Osteocyte (in vitro differentiated cells): ENCODE measurements around the gene TCTN3. TPM values are rescaled to one million over a fixed set of nuclear protein-coding genes. Genes with fewer than 3 reads are reported as not detected.

ENCODE experiments used
- DNase-seq: peaks from one replicate; pipeline ENCODE4 v3.0.0; 2021; ENCODE audit warnings: mixed read lengths; ENCODE audit not compliant: unreplicated experiment; ENCODE audit errors: extremely low spot score
- H3K27ac Mint-ChIP-seq: one replicate; pipeline ENCODE4 v1.8.0; 2021; ENCODE audit warnings: mild to moderate bottlenecking, mixed read lengths; ENCODE audit not compliant: unreplicated experiment
- H3K27me3 Mint-ChIP-seq: one replicate; pipeline ENCODE4 v1.8.0; 2021; ENCODE audit warnings: mixed read lengths; ENCODE audit not compliant: unreplicated experiment
- H3K36me3 Mint-ChIP-seq: one replicate; pipeline ENCODE4 v1.8.0; 2021; ENCODE audit warnings: mixed read lengths; ENCODE audit not compliant: unreplicated experiment
- H3K4me1 Mint-ChIP-seq: one replicate; pipeline ENCODE4 v1.8.0; 2021; ENCODE audit warnings: mixed read lengths; ENCODE audit not compliant: unreplicated experiment
- H3K4me3 Mint-ChIP-seq: one replicate; pipeline ENCODE4 v1.8.0; 2021; ENCODE audit warnings: mild to moderate bottlenecking, moderate library complexity, mixed read lengths; ENCODE audit not compliant: unreplicated experiment
- H3K9me3 Mint-ChIP-seq: one replicate; pipeline ENCODE4 v1.8.0; 2021; ENCODE audit warnings: mixed read lengths; ENCODE audit not compliant: unreplicated experiment
- total RNA-seq: library from RNA; stranded (reverse); gene quantifications from 2 replicates; pipeline ENCODE4 v1.2.1, GENCODE V29; 2021
- TF ChIP-seq, protein P1 (sequence below): fragments of 200-600 bp; sonication (generic); IDR thresholded peaks from 2 replicates; pipeline ENCODE4 v1.5.0; 2021; ENCODE audit warnings: antibody characterized with exemption, mild to moderate bottlenecking, moderate library complexity

TCTN3 gene
- total RNA-seq, 1 donor from 2014 or later: 36.4 TPM

DNA sequence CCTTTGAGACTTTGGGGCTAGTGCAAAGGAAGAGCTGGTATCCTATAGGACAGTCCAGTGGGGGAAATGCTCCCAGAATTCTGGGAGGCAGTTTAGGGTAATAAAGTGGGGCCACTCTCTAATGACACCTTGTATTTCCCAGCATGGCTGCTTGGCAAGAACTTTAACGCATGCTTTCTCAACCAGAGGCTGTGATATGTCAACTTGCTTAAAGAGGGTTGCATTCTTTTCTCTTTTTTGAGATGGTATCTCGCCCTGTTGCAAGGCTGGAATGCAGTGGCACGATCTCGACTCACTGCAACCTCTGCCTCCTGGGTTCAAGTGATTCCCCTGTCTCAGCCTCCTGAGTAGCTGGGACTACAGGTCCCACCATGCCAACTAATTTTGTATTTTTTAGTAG, 75.6 kb downstream of the TCTN3 start:
- peaks cover 54% of the 10 kb centered on the region for H3K36me3 Mint-ChIP-seq

DNA sequence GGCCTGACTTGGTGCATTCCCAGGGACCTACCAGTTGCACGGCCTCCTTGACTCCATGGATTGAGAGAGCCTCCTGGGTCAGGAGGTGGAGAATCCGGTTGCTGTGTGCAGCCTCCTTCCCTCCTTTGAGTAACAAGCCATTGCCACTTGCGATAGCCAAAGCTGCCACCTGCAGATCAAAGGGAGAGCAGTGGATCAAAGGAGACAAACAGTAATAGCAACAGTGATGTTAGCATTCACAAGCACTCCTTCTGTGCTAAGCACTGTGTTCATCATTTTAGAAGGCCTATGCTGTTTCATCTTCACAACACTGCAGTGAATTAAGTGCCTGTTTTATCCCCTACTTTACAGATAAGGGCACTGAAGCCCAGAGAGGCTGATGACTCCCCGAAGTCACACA, 77.3 kb downstream of the TCTN3 start:
- no peaks in the 10 kb centered on the region for H3K27me3 Mint-ChIP-seq
- H3K9me3 Mint-ChIP-seq: peaks cover 5% of the 10 kb centered on the region
- TF ChIP-seq, protein P1, sequence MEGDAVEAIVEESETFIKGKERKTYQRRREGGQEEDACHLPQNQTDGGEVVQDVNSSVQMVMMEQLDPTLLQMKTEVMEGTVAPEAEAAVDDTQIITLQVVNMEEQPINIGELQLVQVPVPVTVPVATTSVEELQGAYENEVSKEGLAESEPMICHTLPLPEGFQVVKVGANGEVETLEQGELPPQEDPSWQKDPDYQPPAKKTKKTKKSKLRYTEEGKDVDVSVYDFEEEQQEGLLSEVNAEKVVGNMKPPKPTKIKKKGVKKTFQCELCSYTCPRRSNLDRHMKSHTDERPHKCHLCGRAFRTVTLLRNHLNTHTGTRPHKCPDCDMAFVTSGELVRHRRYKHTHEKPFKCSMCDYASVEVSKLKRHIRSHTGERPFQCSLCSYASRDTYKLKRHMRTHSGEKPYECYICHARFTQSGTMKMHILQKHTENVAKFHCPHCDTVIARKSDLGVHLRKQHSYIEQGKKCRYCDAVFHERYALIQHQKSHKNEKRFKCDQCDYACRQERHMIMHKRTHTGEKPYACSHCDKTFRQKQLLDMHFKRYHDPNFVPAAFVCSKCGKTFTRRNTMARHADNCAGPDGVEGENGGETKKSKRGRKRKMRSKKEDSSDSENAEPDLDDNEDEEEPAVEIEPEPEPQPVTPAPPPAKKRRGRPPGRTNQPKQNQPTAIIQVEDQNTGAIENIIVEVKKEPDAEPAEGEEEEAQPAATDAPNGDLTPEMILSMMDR: no peak
- peaks cover 63% of the 10 kb centered on the region for H3K36me3 Mint-ChIP-seq
- no peak overlapping the region for H3K27ac Mint-ChIP-seq
- no peaks in the 10 kb centered on the region for H3K4me1 Mint-ChIP-seq
- no peak for DNase-seq
- no peak overlapping the region for H3K4me3 Mint-ChIP-seq

More for the DNA sequence above, 75.6 kb downstream of the TCTN3 start:
- peaks cover 5% of the 10 kb centered on the region for H3K9me3 Mint-ChIP-seq
- no peak overlapping the region for H3K4me3 Mint-ChIP-seq
- H3K27me3 Mint-ChIP-seq: no peaks in the 10 kb centered on the region
- DNase-seq: no peak
- H3K4me1 Mint-ChIP-seq: no peaks in the 10 kb centered on the region
- TF ChIP-seq, protein P1: no peak
- H3K27ac Mint-ChIP-seq: no peak overlapping the region

Other genes with a start within 250 kb of the TCTN3 start
- 1.7 TPM in 2 replicates for gene SORBS1, start 132.6 kb downstream of the TCTN3 start, total RNA-seq
- 97.3 and 111 TPM in 2 replicates for gene ALDH18A1, start 37.2 kb downstream of the TCTN3 start, total RNA-seq
- gene ENTPD1, start 62.2 kb upstream of the TCTN3 start, total RNA-seq: 1.2 and 1.5 TPM in 2 replicates
- gene CC2D2B, start 214.0 kb upstream of the TCTN3 start, total RNA-seq: 0.46 TPM in 1 of 2 replicates, not detected in the other